HG03108 (cell line): Measurements from ENCODE around the gene VAV3.

ENCODE experiments used
- ATAC-seq: cut with Tn5 transposase; IDR thresholded peaks from one replicate; pipeline ENCODE4 v1.9.1; 2021; ENCODE audit warnings: moderate library complexity; ENCODE audit not compliant: unreplicated experiment

The VAV3 gene

DNA sequence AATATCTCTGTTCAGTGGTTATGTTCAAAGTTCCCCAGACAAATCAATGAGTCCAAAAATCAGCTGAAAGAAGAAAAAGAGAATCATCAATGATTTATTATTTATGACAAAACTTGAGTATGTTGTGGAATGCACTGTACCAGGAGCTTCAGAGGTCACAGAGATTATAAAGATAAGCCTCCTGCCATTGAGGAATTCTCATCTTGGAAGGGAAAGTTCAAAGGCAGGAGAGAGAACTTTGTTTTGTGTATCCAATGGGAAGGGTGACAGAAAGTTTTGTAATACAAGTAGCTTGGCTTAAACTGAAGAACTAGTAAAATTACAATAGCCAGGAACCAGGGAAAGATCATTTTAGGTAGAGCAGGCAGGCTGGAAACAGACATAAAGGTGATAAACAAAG is 367.7 kb downstream of the VAV3 start:
- ATAC-seq: no peak

DNA sequence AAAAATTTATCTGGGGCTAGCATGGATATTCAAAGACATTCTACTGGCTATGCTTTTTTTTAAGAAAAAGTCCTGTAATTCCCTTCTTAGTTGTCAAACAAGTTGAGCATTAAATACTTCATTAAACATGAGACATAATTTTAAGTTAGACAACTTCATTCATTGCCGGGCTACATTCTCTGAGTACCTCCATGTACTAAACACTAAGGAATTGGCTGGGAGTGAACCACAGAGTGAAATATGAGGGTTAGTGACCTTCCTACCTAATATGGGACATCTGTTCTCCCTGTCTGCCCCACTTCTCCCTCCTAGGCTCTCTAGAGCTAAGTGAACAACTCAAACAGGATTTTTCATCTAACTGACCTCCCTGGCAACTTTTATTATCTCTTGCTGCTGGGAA is 370.4 kb downstream of the VAV3 start:
- no peak for ATAC-seq

DNA sequence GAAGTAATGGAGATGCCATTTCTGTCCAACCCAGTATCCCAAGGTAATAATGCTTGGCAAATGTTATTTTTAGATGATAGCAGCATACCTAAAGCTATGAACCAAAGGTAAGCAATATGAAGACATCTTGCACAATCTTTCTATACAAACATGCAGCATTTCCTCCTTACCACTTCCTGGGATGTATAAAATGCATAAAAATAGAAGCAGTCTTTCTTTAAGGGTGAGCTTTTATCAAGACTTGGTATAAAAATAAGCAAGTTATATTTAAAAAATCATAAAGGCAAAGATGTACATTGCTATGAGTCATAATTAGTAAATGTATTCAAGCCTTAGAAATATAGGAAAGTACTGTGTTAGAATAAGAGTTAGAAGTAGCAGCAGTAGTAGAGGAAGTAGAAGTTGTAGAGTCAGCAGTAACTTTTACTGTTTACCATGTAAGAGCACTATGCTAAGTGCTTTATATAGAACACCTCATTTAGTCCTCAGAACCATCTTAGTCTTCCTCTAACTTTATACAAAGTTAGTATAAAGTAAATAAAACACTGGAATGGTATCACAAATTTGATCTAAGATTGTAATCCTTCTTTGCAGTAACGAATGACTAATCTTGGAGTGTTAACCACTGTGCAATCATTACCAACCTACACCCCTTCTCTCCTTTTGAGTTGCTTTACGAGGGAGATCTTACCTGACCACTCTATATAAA is 371.3 kb downstream of the VAV3 start:
- no peak for ATAC-seq

DNA sequence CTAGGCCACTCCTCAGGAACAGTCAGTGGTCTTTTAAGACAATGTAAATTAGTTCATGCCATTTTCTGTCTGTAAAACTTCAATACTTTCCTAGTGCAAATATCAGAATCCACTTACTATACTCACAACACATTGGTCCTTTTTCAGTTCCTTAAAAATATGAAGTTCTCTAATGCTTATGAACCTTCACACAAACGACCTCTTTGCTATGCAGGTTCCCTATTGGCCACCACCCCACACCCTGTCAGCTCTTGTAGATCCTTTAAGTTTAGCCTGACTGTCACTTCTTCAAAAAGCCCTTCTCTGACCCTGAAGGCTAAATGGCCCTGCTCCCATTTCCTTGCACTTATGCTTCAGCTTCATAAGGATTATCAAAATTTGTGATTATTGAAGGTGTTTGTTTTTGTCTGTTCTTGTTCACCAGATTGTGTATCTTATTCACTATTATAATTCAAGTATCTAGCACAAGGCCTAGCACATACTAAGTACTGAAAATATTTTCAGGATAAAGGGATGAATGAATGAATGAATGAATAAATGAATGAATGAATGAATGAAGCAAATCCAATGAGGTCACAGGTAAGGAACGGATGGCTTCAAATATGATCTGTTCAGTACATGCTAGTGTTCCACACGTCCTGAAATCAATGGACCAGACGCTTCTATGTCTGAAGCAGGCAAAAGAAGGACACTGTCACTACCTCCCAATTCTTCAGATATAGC is 373.9 kb downstream of the VAV3 start:
- ATAC-seq: no peak

DNA sequence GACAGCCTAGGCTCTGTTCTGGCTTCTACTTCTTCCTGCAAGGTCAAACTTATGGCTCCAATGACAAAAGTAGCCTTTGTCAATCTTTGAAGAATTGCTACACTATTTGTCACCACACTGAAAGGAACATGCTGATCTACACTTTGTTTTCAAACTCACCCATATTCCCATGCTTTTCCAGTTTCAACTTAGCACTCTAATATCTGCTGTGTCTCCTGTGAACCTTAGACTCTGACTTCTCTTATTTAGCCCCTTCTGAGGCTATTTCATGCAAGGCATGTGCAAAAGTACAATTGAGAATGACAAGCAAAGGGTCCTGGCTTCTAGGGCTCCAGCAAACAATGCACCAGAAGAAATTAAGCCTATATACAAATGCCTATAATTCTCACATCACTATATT is 374.9 kb downstream of the VAV3 start:
- no peak for ATAC-seq

DNA sequence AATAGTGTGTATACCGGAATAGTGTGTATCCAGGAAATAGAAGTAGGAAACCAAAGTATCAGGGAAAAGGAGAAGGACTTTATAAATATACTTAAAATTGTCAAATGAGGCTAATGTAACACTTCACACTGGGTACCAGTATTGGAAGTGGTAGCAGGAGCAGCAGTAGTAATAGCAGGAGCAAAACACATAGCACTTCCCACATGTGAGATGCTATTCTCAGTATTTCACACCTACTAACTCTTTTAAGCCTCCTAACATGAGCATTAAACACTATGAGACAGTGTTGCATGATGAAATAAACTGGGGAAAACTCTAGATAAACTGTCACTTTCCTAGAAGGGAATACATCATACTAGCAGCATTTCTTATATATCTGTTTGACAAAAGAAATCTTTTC is 376.7 kb downstream of the VAV3 start:
- no peak for ATAC-seq

DNA sequence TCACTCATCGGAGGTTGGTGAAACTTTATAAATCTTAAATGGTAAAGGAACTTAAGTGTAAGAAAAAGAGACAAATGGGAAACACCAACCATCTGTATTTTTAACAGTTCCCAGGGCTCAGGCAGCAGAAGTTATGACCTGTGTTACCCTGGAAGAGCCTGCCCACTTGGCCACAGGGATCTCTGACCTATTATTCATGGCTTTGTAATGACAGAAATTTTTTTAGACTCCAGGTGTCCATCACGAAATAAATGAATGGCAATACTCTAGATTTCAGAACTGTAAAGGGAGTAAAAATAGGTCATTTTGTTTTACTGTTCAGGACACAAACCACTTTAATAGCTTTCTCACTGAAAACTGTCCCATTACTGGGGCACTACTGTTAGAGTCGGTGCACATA is 389.8 kb downstream of the VAV3 start:
- ATAC-seq: no peak

DNA sequence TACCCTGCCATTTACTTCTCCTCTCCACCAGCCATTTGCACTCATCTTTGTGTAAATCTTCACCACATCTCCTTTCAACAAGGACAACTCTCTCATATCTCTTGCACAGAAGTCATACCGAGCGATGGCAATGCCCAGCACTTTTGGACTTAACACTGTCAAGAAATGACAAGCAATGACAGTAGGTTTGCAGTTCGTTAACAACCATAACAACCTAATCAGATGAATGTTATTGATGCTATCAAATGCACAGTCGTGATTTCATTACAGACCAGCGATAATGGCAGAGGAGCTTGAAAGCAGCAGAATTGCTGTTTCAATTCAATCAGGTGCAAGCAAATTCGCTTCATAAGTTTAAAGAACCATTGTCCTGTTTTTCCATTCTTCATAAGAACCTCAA is 390.9 kb downstream of the VAV3 start:
- ATAC-seq: no peak

DNA sequence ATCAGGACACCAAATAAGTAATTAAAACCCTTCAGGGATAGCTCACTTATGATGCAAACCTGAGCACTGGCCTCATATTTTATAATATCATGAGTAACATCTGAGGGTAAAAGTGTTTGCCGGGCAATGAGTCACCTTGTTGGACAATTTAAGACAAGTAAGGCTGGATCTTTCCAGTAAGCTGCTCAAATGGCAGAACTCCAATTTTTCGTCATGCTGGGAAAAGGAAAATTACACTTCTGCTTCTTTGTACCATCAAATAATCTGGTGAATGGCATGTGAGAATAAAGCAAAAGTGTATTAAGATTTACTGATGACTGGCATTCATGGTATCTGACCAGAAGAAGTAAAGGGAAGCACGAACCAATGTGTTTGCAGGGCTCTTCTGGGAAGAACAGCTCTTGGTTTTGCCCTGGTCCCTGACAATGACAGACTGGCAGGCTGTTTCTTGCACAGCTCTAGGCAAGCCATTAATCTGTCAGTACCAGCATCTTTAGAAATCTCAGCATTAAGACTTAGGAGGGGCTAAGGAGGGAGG is 392.2 kb downstream of the VAV3 start:
- no peak for ATAC-seq

DNA sequence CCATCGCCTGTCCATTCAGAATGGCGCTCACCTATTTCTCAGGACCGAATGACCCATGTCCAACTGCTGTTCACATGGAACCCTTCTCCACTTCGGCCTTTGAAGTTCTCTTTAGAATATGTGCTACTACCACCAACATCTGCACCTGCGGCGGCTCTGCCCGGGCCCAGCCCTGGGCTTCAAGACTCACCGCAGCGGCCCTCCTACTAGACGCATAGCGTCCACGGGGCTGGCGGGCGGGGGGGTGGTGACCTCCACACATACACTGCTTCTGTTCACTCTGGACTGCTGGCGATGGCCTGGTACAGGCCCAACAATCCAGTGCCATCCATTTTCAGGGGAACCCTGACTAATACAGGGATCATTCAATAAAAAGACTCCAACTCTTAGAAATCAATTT is 394.2 kb downstream of the VAV3 start:
- no peak for ATAC-seq

DNA sequence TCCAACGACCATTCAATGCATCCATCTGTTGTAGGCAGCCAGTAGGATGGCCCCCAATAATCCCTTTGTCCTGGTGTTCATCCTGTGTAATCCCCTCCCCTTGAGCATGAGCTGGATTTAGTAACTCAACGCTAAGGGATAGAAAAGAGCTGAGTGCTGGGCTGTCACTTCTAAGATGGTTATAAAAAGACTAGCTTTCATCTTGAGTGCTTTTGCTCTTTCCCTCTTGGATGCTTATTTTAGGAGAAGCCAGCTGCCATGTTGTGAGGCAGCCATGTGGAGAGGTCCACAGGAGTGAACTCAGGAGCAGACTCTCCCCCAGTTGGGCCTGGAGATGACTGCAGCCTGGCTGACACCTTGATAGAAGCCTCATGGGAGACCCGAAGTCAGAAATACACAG is 401.5 kb downstream of the VAV3 start:
- no peak for ATAC-seq

DNA sequence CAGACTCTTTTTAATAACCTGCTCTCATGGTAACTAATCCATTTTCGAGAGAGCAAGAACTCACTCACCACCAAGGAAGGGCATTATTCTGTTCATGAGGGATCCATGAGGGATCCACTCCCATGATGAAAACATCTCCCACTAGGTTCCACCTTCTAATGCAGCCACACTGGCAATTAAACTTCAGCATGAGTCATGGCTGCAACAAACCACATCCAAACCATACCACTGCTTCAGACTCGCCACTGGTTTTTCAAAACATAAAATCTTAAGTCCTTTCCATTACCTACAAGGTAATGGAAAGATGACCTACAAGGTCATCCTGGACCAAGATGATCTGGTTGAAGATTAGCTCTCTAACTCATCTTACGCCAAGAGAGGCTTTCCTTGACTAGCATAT is 405.1 kb downstream of the VAV3 start:
- no peak for ATAC-seq

DNA sequence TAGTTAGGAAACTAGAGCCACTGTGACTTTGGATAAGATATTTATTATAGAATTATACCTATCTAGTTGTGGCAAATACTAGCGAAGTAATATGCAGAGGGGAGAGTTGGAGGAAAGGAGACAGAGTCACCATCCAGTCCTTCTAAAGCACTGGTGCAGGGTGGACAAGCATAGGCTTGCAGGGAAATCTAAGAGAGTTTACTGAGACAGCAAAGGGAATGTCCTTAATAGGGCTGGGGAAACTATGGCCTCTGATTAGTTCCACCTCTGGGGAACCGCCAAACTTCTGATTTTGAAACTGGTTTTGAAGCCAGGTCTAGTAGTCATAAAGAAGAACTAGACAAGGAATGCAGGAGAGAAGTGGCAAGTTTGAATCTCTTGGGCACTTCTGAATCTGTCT is 407.9 kb downstream of the VAV3 start:
- no peak for ATAC-seq

DNA sequence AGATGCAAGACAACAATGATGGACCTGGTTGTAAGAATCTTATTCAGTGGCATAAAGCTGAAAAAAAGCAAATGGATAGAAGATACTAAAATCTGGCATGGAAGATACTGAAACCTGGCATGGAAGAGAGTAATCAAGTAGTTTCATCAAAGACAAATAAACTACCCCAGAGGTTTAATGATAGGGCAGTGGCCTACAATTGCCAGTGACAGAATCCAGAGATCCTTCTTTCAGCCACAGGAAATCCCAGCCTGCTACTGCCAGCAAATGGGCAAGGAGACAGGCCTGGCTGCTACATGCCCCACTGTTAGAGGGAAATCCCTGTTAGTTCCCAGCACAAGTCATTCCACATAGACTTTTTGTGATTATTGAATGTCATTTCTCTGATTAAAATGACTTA is 409.4 kb downstream of the VAV3 start:
- ATAC-seq: no peak

DNA sequence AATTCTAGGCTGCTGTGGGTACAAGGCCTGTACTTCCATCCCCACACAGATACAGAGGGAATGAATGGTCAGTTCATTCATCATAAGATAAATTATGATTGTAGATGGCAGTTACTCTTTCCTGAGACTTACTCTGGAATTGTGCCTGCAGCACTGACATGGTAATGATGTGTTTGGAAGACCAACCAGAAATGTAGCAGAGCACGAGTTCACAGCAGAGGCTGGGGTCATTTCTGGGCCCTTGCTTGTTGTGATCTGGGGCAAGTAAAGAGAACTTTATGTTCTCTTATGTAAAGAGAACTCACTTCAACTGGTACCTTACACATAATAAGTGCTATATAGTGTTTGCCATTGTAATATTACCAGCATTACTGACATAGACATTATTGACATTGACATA is 412.2 kb downstream of the VAV3 start:
- no peak for ATAC-seq

DNA sequence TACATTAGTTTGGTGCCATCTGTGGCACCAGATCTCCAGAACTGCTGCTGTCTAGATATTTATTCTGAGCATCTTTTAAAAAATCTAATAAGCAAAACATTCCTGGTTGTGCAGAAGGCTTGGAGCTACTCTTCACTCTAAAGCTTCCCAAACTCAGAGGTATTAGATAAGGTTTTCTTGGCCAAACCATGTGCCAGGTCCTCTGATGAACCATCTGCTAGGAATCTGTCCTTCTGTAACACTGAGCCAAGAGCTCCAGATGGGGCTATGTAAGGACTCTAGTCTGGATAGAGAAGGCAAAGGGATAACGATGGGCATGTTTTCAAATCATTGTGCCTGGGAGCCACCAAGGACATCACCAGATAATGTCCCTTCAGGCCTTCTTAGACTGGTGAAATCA is 413.5 kb downstream of the VAV3 start:
- ATAC-seq: no peak

DNA sequence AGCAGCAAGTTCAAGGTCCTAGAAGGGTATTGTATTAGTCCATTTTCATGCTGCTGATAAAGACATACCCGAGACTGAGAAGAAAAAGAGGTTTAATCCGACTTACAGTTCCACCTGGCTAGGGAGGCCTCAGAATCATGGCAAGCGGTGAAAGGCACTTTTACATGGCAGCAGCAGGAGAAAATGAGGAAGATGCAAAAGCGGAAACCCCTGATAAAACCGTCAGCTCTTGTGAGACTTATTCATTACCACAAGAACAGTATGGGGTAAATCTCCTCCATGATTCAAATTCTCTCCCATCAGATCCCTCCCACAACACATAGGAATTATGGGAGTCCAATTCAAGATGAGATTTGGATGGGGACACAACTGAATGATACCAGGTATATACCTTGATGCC is 414.6 kb downstream of the VAV3 start:
- ATAC-seq: no peak

DNA sequence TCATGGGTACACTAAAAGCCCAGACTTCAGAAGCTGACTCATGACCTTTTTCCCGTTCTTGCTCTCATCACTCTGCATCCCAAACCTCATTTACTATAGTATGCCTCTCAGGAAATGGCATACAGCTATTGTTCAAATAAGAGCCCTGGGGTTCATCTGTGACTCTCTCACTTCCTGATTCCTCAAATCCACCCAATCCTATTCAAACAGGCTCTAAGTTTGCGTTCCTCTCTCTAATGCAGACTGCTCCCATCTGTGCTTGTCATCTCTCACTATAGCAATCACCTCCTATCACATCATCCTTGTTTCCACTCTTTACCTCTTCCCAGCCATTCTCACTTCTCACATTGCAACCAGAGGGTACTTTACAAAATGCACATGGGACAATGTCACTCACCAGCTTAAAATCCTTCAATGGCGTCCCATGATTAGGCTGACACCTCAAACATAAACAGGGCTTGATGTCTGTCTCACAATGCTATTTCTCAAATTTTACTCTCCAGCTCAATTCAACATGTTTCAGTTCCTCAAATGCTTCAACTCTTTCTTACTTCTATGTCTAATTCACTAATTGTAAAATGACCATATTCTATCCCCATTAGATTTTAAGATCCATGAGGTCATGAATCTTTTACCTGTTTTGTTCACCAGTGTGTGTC is 415.7 kb downstream of the VAV3 start:
- no peak for ATAC-seq

DNA sequence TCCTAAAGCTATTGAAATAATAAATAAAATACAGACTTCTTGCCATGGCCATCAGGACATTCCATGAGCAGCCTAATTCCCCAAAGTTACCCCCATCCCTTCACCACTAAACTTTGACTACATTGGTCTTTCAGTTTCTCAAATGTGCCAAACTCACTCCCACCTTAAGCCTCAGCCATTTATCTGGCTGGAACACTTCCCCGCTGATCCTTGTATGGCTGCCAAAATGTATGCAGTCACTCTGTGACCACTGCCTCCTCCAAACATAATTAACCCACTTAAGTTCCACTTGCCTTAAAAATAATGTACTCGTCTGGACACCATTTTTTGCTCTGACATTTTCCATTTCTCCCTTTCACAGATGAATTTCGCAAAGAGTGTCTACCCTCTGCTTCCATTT is 416.7 kb downstream of the VAV3 start:
- no peak for ATAC-seq

DNA sequence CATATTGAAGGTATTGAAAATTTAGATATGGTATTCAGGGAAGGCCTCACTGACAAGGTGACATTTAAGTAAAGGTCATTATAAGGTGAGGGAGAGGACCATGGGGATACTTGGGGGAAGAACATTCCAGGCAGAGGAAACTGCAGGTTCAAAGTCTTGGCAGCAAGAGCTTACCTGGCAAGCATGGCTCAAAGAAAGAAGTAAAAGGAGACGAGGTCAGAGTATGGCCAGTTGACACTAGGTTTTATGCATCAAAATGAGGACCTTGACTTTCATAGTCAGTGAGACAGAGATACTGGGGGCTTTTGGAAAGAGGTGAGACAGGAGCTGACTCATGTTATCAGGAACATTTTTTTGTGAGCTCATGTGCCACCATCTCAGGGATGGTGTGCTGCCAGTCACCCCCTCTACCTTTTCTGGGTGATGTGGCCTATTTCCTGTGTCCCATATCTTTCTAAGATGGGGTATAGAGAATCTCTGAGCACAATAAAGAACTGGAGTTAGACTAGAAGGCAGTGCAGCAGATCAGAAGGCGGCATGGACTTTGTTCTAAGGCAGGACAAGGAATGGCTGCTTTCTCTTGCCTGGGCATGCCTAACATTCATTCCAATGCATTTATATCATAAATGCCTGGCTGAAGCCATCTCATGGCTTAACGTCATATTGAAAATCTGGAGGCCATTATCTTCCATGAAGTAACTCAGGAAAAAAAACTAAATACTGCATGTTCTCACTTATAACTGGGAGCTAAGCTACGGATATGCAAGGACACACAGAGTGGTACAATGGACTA is 417.4 kb downstream of the VAV3 start:
- no peak for ATAC-seq

DNA sequence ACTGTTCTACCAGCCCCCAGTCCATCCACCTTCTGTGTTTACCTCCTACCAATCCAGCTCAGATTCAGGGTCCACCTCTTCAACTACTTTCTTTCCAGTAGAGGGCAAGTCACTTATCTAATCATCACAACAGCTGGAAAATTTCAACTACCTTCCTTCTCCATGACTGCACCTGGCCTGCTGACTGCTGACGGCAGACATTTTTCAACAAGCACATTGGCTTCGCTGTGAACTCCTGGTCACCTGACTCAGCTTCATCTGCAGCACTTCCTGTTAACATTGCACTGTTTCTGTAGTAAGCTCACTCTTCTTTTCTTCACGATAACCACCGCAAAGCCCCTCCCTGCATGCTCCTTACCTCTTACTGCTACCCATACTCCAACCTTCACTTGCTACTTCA is 418.4 kb downstream of the VAV3 start:
- ATAC-seq: no peak
